SU-DHL-6 (cell line): Measurements from ENCODE around the gene MYO7A.

Experiments used
- H2AFZ ChIP-seq: fragments of 200-600 bp; sonication (generic); 2 replicates; pipeline ENCODE4 v1.6.1; 2014; ENCODE audit warnings: low read depth, mild to moderate bottlenecking, moderate library complexity, mixed read lengths, antibody characterized with exemption, low read length; ENCODE audit not compliant: severe bottlenecking
- H3F3A ChIP-seq: fragments of 200-600 bp; shearing (Covaris generic); 2 replicates; pipeline ENCODE4 v1.6.0; 2016; ENCODE audit warnings: antibody characterized with exemption, mild to moderate bottlenecking; ENCODE audit not compliant: insufficient read depth
- H3K27ac ChIP-seq: fragments of 200-600 bp; sonication (generic); 2 replicates; pipeline ENCODE4 v1.5.1; 2016; ENCODE audit warnings: low read depth, mild to moderate bottlenecking, low read length, moderate library complexity, mixed read lengths
- H3K27me3 ChIP-seq: fragments of 200-600 bp; sonication (generic), shearing (Covaris generic); 2 replicates; pipeline ENCODE4 v1.6.0; 2014; ENCODE audit warnings: mild to moderate bottlenecking, low read length
- H3K36me3 ChIP-seq: fragments of 200-600 bp; sonication (generic); 2 replicates; pipeline ENCODE4 v1.6.1; 2014; ENCODE audit warnings: mild to moderate bottlenecking, low read length, mixed read lengths
- H3K4me2 ChIP-seq: fragments of 300-600, 200-600 bp; shearing (Covaris generic), sonication (generic); 2 replicates; pipeline ENCODE4 v1.6.0; 2014; ENCODE audit warnings: low read length, low read depth, mild to moderate bottlenecking; ENCODE audit not compliant: poor library complexity, severe bottlenecking
- H3K4me3 ChIP-seq: fragments of 200-600 bp; sonication (generic); 2 replicates; pipeline ENCODE4 v1.5.1; 2014; ENCODE audit warnings: antibody characterized with exemption, low read length, mild to moderate bottlenecking, mixed read lengths; ENCODE audit not compliant: insufficient read depth, poor library complexity, severe bottlenecking
- H3K79me2 ChIP-seq: fragments of 200-600 bp; sonication (generic); 2 replicates; pipeline ENCODE4 v1.6.1; 2014; ENCODE audit warnings: mild to moderate bottlenecking, low read length, moderate library complexity; ENCODE audit not compliant: insufficient read depth
- H3K9ac ChIP-seq: fragments of 200-600 bp; sonication (generic); 2 replicates; pipeline ENCODE4 v1.7.0; 2014; ENCODE audit warnings: mild to moderate bottlenecking, low read length
- H3K9me2 ChIP-seq: fragments of 200-600 bp; sonication (generic); replicated peaks from 2 replicates; pipeline ENCODE4 v1.6.1; 2014; ENCODE audit warnings: low read length; ENCODE audit not compliant: insufficient read depth
- H3K9me3 ChIP-seq: fragments of 200-600 bp; sonication (generic); 2 replicates; pipeline ENCODE4 v1.6.1; 2014; ENCODE audit warnings: low read length, mixed read lengths; ENCODE audit not compliant: insufficient read depth
- H4K20me1 ChIP-seq: fragments of 200-600 bp; sonication (generic); 2 replicates; pipeline ENCODE4 v1.6.1; 2014; ENCODE audit warnings: low read depth, mild to moderate bottlenecking, antibody characterized with exemption, low read length, moderate library complexity, mixed read lengths
- EZH2phosphoT487 ChIP-seq: fragments of 200-600 bp; sonication (generic), shearing (Covaris generic); conservative IDR thresholded peaks from 2 replicates; pipeline ENCODE4 v1.6.1; 2018; ENCODE audit warnings: mild to moderate bottlenecking, antibody characterized with exemption, low read length, moderate library complexity, mixed read lengths
- TF ChIP-seq, protein P1 (sequence below): fragments of 200-600 bp; sonication (generic); IDR thresholded peaks from one replicate; pipeline ENCODE4 v1.5.1; 2017; ENCODE audit warnings: antibody characterized with exemption, mild to moderate bottlenecking, low read length, moderate library complexity; ENCODE audit not compliant: insufficient read depth, poor library complexity, severe bottlenecking

The MYO7A gene

GRCh38 chr11:77202941-77203900 lies 75.2 kb downstream of the MYO7A start:
- Histone ChIP-seq H3K9me3 (no peaks in the 10 kb centered on the region), H3K27ac (no peak overlapping the region), H3K4me2 (no peak overlapping the region), H3K9ac (no peak overlapping the region), H3K27me3 (no peaks in the 10 kb centered on the region), H3F3A (no peaks in the 10 kb centered on the region), H3K4me3 (no peak overlapping the region), H4K20me1 (no peaks in the 10 kb centered on the region), H3K36me3 (no peaks in the 10 kb centered on the region), H3K79me2 (no peaks in the 10 kb centered on the region), H3K9me2 (no peaks in the 10 kb centered on the region), H2AFZ (no peak overlapping the region)
- TF ChIP-seq, protein P1, sequence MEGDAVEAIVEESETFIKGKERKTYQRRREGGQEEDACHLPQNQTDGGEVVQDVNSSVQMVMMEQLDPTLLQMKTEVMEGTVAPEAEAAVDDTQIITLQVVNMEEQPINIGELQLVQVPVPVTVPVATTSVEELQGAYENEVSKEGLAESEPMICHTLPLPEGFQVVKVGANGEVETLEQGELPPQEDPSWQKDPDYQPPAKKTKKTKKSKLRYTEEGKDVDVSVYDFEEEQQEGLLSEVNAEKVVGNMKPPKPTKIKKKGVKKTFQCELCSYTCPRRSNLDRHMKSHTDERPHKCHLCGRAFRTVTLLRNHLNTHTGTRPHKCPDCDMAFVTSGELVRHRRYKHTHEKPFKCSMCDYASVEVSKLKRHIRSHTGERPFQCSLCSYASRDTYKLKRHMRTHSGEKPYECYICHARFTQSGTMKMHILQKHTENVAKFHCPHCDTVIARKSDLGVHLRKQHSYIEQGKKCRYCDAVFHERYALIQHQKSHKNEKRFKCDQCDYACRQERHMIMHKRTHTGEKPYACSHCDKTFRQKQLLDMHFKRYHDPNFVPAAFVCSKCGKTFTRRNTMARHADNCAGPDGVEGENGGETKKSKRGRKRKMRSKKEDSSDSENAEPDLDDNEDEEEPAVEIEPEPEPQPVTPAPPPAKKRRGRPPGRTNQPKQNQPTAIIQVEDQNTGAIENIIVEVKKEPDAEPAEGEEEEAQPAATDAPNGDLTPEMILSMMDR, result no peak
- TF ChIP-seq EZH2phosphoT487, result no peak

GRCh38 chr11:77203901-77204753 lies 76.1 kb downstream of the MYO7A start:
- no peak overlapping the region for H2AFZ ChIP-seq
- no peak overlapping the region for H3K9ac ChIP-seq
- H3K4me2 ChIP-seq, result no peak overlapping the region
- H3K9me2 ChIP-seq, result no peaks in the 10 kb centered on the region
- no peaks in the 10 kb centered on the region for H3K79me2 ChIP-seq
- no peak overlapping the region for H3K27ac ChIP-seq
- no peaks in the 10 kb centered on the region for H3K9me3 ChIP-seq
- TF ChIP-seq EZH2phosphoT487, result no peak
- TF ChIP-seq, protein P1, result no peak
- H3F3A ChIP-seq, result no peaks in the 10 kb centered on the region
- H3K27me3 ChIP-seq, result no peaks in the 10 kb centered on the region
- H4K20me1 ChIP-seq, result no peaks in the 10 kb centered on the region
- no peak overlapping the region for H3K4me3 ChIP-seq
- no peaks in the 10 kb centered on the region for H3K36me3 ChIP-seq

DNA sequence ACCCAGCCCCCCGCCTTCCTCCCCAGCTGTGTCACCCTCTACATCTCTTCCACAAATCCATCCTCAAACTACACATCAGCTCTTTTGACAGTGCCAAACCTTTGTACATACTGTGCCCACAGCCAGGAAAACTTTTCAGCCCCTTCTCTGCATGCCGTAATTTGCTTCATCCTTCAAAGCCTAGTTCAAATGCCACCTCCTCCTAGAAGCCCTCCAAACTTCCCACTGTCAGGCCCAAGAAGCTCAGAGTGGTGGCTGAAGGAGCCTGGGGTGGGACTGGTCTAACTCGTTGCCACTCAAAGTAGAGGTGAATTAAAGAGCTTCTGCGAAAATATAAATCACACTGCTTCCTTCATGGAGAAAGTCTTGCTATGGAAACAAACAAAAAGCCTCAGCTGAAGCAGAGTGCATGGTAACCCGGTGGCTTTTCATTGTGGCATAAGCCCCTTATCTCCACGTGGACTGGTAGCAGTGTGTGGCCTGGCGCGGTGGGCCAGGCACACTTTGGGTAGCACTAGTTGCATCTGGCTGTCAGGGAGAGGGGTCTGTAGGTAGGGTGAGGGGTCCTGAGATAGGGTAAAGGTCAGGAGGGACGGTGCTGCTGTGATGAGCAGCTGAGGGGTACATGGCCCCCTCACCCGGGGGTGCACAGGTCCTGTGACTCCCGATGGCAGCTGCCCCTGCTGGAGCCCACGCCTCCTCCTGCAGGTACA lies 76.9 kb downstream of the MYO7A start:
- H3K4me3 ChIP-seq, result no peak overlapping the region
- no peaks in the 10 kb centered on the region for H3F3A ChIP-seq
- no peaks in the 10 kb centered on the region for H3K9me2 ChIP-seq
- TF ChIP-seq EZH2phosphoT487, result no peak
- TF ChIP-seq, protein P1, result no peak
- no peaks in the 10 kb centered on the region for H3K27me3 ChIP-seq
- no peaks in the 10 kb centered on the region for H4K20me1 ChIP-seq
- H3K27ac ChIP-seq, result no peak overlapping the region
- no peaks in the 10 kb centered on the region for H3K9me3 ChIP-seq
- no peaks in the 10 kb centered on the region for H3K36me3 ChIP-seq
- no peaks in the 10 kb centered on the region for H3K79me2 ChIP-seq
- H3K4me2 ChIP-seq, result no peak overlapping the region
- H3K9ac ChIP-seq, result no peak overlapping the region
- no peak overlapping the region for H2AFZ ChIP-seq
